Stimulated activated CD4-positive, alpha-beta T cell treated with anti-CD3 and anti-CD28 coated beads, Interleukin-4, amount 100 ng/mL, for 4 hours (primary cell): ENCODE results near the gene ASIC1.
"Not testable (repeated sequence)": the region's sequence is repeated elsewhere in the genome, so short reads cannot be mapped to it uniquely, and the experiment has no call there.

Experiments
- DNase-seq, 2 experiments: peaks; one replicate each; pipeline ENCODE4 v3.0.0-alpha.2; 2020

Gene ASIC1

GRCh38 chr12:50061946-50062686, 4.7 kb downstream of the ASIC1 start:
- no peak for DNase-seq

DNA sequence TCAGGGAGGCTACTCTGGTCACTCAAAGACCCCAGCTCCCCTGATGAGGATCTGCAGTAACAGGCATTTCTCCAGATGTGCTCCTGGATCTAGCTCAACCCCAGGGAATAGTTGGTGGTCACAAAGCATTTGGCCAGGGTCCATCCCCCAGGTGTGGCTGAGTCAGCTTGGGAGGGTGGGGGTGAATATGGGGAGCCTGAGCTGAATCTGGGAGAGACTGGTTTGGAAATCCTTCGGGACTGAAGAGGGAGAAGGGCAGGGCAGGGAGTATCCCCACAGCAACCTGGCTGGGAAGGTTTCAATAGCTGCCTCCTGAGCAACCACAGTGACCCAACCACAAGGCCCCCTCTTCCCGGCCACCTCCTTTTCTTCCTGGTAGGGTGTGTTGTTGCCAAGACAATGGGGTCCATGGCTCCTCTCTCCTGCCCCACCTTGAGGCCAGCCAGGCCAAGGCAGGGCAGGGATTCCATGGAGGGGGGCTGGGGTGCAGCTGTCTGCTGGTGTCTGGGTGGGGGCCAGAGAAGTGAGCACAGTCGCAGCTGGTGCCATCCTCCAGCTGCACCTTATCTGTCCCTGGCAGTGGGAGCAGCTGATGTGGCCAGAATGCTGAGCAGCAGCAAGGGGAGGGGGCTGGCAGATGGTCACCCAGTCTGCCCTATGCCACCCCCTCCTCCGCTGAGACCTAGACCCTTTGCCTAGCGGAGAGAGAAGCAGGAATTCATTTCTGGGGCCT, 5.5 kb downstream of the ASIC1 start:
- DNase-seq, result no peak

DNA sequence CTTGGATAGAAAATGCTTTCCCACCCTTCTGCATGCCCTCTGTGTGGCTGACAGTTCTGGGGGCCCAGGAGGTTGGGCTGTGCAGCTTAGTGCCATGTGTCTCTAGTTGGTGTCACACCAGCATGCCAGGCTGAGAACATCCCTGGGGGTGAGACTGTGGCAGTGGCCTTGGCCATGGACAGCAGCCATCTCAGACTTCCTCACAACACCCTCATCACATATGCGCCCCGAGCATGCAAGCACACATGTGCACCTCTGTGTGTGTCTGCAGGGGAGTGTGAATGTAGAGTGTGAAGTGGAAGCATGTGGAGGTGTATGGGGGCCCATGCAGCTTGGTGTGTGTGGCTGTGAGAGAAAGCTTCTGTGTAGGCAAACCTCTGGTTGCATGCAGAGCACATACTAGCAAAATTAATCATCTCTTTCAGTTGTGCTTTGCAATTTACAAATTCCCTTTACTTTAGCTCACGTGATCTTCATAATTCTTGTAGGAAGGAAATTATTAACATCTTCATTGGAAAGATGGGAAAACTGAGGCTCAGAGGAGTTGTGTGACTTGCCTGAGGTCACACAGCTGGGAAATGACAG, 8.4 kb downstream of the ASIC1 start:
- DNase-seq, result no peak

DNA sequence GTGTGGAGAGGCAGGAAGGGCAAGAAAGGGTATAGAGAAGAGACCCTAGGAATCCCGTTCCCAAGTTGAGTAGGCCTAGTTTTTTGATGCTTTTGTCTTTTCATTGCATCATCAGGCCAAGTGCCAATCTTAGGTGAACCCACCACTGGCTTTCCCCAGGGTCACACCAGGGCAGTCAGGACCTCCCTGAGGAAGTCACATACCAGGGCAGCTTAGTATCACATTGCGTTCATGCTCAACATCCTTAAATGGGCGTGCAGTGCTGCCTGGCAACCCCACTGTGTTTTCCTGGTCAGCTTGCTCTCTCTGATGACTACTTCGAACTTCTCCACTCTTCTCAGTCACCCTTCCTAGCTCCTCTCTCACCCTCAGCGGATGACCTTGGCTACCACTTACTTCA, 9.0 kb downstream of the ASIC1 start:
- no peak for DNase-seq

DNA sequence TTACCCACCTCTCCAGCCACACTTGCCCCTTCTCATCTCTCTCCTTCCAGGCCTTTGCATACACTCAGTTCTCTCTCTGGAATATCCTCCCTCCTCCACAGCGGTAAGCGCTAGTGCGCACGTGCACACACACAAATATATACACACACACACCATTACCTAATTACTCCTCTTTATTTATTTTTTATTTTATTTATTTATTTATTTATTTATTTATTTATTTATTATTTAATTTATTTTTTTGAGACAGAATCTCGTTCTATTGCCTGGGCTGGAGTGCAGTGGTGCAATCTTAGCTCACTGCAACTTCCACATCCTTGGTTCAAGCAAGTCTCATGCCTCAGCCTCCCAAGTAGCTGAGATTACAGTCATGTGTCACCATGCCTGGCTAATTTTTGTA, 11.7 kb downstream of the ASIC1 start:
- no peak for DNase-seq

GRCh38 chr12:50069539-50069938, 12.1 kb downstream of the ASIC1 start:
- DNase-seq, result no peak

- DNase-seq, result peak; percentile 56 to 61
Measured at GRCh38 chr12:50070314-50071060, 13.1 kb downstream of the ASIC1 start.

GRCh38 chr12:50072198-50072907, 15.0 kb downstream of the ASIC1 start:
- no peak for DNase-seq

DNA sequence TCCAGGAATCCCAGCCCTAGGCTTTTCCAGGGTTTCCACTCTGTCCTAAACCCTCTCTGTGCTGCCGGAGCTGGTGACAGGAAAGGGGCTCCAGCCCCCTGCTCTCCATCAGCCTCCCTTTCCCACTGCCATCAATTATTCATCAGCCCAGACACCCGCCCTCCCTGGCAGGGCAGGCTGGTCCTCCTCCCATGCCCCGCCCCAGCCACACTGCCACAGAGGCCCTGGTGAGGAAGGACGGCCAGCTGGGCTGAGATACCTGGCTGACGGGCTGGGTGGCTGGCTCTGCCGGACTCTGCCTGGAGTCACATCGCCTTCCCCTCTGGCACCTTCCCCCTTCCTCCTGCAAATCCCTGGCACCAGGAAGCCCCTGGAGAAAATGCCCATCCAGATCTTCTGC, 15.8 kb downstream of the ASIC1 start:
- DNase-seq, result no peak

- DNase-seq, result no peak
Measured at GRCh38 chr12:50073712-50074111, 16.3 kb downstream of the ASIC1 start.

- DNase-seq, result peak; percentile 68 to 81
Measured at GRCh38 chr12:50074936-50075807, 17.8 kb downstream of the ASIC1 start.

- DNase-seq, result no peak
Measured at GRCh38 chr12:50075808-50076170, 18.4 kb downstream of the ASIC1 start.

DNA sequence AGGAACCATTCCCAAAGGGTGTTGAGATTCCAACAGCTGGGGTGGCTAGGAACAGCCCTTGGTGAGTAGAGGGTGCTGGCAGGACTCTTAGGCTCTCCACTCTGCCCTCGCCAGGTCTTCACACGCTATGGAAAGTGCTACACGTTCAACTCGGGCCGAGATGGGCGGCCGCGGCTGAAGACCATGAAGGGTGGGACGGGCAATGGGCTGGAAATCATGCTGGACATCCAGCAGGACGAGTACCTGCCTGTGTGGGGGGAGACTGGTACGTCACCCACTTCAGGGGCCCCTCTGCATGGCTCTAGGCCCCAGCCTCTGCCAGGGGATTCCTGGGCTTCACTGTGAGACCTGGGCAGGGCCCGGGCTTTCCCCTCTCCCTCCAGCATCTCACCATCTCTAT, 19.7 kb downstream of the ASIC1 start:
- DNase-seq, result no peak

DNA sequence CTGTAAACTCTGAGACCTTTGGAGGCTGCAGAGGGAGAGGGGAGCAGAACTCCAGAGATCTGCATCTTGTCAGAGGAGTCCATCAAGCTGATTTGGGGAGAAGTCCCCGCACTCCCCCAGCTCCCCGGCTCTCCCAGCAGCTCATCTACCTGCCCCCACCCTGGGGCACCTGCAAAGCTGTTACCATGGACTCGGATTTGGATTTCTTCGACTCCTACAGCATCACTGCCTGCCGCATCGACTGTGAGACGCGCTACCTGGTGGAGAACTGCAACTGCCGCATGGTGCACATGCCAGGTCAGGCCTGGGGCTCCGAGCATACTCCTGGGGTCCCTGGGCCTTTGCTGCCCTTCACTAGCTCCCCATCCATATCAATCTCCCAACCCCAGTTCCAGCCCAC, 20.9 kb downstream of the ASIC1 start:
- DNase-seq, result no peak

DNA sequence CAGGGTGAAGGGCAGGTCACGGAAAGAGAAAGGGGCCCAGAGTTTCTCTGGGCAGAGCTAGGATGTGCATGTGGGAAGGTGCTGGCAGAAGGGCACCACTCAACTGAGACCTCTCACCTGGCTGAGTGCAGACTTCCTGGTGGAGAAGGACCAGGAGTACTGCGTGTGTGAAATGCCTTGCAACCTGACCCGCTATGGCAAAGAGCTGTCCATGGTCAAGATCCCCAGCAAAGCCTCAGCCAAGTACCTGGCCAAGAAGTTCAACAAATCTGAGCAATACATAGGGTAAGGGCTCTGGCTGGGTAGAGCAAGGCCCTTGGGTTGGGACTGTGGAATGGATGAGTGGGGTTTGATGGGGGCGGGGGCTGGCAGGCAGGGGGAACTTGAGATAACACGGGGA, 22.4 kb downstream of the ASIC1 start:
- DNase-seq, result no peak

- no peak for DNase-seq
Measured at GRCh38 chr12:50081096-50081808, 23.9 kb downstream of the ASIC1 start.

DNA sequence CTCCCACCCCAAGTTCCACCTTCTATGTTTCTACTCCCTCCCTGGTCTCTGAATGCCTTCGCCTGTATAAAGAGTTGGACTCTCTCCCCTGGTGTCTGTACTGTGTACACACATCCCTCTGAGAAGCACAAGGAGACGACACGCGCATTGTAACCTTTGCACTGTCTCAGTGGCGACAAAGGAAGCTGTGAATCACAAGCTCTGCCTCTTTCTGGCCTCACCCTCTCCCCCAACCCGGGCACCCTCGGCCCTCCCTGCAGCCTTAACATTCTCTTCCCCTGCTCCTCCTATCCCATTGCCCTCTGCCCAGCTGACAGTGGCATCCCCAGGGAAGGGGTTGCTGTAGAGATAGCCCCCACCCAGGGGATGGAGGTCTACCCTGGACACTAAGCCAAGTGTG, 25.2 kb downstream of the ASIC1 start:
- DNase-seq, result no peak

- no peak for DNase-seq
Measured at GRCh38 chr12:50083301-50083700, 25.9 kb downstream of the ASIC1 start.

DNA sequence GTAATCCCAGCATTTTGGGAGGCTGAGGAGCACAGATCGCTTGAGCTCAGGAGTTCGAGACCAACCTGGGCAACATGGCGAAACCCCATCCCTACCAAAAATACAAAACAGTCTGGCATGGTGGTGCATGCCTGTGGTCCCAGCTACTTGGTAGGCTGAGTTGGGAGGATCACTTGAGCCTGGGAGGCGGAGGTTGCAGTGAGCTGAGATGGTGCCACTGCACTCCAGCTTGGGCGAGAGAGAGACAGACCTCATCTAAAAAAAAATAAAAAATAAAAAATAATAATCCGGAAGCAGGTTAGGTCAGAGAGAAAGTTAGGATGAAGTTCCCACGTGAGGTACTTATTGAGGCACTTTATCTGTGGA, 27.0 kb downstream of the ASIC1 start:
- not testable (repeated sequence) for DNase-seq

DNA sequence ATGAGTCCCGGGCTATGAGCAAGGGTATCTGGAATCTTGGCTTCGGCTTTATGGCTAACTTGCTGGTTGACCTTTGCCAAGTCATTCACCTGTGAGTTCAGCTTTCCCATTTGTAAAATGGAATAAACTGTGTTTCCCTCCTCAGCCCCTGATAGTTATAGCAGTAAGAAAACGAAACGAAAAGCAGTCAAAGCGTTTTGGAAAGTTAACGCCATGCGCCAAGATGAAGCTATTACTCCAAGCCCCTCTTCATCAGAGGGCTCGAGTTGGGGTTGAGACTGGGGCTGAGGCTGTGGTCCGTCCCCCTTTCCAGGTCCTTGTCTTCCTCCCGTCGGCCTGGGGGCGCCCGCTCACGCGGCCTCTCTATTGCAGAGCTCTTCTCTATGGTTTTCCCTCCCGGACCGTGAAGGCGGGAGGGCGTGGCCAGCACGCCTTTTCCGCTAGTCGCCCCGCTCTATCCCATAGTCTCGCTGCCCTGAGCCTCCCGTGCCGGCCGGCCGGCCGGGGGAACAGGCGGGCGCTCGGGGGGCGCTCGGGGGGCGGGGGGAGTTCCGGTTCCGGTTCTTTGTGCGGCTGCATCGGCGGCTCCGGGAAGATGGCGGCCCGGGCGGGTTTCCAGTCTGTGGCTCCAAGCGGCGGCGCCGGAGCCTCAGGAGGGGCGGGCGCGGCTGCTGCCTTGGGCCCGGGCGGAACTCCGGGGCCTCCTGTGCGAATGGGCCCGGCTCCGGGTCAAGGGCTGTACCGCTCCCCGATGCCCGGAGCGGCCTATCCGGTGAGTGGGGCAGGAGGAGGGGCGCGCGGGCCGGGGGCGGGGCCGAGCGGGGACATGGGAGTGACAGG, 27.6 kb downstream of the ASIC1 start, which contains the start of gene SMARCD1:
Gene SMARCD1, plus strand, starts transcription at position 568 of the 840 bp plus-strand sequence. Its CDS starts 28 bp downstream, at position 596.
- DNase-seq, result peak; percentile 83 to 87
